GM23338 (cell line): ENCODE data around the gene FGFBP1. TPM values are rescaled to one million over a fixed set of nuclear protein-coding genes. Genes with fewer than 3 reads are reported as not detected.

Experiments used
- EZH2phosphoT487 ChIP-seq: fragments of 200-600 bp; sonication (generic); IDR thresholded peaks from one replicate; pipeline ENCODE4 v1.8.1; 2018; ENCODE audit warnings: antibody characterized with exemption; ENCODE audit not compliant: unreplicated experiment
- STAT1 ChIP-seq: IDR thresholded peaks from one replicate; pipeline ENCODE4 v1.6.1; 2016; ENCODE audit warnings: antibody characterized with exemption; ENCODE audit not compliant: unreplicated experiment
- ZNF331 ChIP-seq: fragments of 250-450 bp; sonication (Bioruptor Pico); IDR thresholded peaks from 2 replicates; pipeline ENCODE4 v1.5.0; 2020; ENCODE audit warnings: low read depth, mild to moderate bottlenecking, moderate library complexity
- polyA plus RNA-seq: library from polyadenylated mRNA; unstranded; fragments of >200 nt; fragmentation: Nextera tagmentation; extraction: Ambion mirVana; gene quantifications from 2 replicates; pipeline ENCODE4 v1.2.1, GENCODE V29; 2016
- total RNA-seq: library from RNA; depleted of rRNA; stranded (reverse); fragments of >200 nt; shearing (Covaris generic); gene quantifications from 2 replicates; pipeline ENCODE4 v1.2.3, GENCODE V29; 2014
- TF ChIP-seq, protein P1 (sequence below): fragments of 250-450 bp; sonication (Bioruptor Pico); IDR thresholded peaks from 2 replicates; pipeline ENCODE4 v1.5.0; 2020; ENCODE audit warnings: mild to moderate bottlenecking, moderate library complexity
- TF ChIP-seq, protein P2 (sequence below): IDR thresholded peaks from one replicate; pipeline ENCODE4 v1.6.1; 2018; ENCODE audit warnings: antibody characterized with exemption; ENCODE audit not compliant: unreplicated experiment

The FGFBP1 gene
- total and polyA plus RNA-seq, 2 experiments from 2014 or later = 0.15 TPM; not detected in 1

DNA sequence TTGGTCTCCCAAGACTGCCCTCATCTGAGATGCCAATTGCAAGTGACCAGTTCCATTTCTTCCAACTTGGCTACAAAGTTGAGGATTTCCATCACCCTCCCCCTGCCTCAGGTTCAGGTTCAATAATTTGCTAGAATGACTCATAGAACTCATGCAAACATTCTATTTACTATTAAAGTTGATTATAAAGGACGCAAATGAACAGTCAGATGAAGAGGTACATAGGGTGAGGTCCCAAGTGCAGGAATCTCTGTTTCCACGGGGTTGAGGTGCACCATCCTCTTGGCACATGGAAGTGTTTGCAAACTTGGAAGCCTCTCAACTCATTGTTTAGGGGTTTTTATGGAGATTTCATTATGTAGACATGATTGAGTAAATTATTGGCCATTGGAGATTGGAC, 41.0 kb downstream of the FGFBP1 start (continued):
- TF ChIP-seq, protein P1, sequence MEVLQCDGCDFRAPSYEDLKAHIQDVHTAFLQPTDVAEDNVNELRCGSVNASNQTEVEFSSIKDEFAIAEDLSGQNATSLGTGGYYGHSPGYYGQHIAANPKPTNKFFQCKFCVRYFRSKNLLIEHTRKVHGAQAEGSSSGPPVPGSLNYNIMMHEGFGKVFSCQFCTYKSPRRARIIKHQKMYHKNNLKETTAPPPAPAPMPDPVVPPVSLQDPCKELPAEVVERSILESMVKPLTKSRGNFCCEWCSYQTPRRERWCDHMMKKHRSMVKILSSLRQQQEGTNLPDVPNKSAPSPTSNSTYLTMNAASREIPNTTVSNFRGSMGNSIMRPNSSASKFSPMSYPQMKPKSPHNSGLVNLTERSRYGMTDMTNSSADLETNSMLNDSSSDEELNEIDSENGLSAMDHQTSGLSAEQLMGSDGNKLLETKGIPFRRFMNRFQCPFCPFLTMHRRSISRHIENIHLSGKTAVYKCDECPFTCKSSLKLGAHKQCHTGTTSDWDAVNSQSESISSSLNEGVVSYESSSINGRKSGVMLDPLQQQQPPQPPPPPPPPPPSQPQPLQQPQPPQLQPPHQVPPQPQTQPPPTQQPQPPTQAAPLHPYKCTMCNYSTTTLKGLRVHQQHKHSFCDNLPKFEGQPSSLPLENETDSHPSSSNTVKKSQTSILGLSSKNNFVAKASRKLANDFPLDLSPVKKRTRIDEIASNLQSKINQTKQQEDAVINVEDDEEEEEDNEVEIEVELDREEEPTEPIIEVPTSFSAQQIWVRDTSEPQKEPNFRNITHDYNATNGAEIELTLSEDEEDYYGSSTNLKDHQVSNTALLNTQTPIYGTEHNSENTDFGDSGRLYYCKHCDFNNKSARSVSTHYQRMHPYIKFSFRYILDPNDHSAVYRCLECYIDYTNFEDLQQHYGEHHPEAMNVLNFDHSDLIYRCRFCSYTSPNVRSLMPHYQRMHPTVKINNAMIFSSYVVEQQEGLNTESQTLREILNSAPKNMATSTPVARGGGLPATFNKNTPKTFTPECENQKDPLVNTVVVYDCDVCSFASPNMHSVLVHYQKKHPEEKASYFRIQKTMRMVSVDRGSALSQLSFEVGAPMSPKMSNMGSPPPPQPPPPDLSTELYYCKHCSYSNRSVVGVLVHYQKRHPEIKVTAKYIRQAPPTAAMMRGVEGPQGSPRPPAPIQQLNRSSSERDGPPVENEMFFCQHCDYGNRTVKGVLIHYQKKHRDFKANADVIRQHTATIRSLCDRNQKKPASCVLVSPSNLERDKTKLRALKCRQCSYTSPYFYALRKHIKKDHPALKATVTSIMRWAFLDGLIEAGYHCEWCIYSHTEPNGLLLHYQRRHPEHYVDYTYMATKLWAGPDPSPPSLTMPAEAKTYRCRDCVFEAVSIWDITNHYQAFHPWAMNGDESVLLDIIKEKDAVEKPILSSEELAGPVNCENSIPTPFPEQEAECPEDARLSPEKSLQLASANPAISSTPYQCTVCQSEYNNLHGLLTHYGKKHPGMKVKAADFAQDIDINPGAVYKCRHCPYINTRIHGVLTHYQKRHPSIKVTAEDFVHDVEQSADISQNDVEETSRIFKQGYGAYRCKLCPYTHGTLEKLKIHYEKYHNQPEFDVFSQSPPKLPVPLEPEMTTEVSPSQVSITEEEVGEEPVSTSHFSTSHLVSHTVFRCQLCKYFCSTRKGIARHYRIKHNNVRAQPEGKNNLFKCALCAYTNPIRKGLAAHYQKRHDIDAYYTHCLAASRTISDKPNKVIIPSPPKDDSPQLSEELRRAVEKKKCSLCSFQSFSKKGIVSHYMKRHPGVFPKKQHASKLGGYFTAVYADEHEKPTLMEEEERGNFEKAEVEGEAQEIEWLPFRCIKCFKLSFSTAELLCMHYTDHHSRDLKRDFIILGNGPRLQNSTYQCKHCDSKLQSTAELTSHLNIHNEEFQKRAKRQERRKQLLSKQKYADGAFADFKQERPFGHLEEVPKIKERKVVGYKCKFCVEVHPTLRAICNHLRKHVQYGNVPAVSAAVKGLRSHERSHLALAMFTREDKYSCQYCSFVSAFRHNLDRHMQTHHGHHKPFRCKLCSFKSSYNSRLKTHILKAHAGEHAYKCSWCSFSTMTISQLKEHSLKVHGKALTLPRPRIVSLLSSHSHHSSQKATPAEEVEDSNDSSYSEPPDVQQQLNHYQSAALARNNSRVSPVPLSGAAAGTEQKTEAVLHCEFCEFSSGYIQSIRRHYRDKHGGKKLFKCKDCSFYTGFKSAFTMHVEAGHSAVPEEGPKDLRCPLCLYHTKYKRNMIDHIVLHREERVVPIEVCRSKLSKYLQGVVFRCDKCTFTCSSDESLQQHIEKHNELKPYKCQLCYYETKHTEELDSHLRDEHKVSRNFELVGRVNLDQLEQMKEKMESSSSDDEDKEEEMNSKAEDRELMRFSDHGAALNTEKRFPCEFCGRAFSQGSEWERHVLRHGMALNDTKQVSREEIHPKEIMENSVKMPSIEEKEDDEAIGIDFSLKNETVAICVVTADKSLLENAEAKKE (CRISPR knock-in tag) = no peak
- TF ChIP-seq ZNF331 (CRISPR knock-in tag) (no peak), EZH2phosphoT487 (no peak), STAT1 (no peak)
- TF ChIP-seq, protein P2, sequence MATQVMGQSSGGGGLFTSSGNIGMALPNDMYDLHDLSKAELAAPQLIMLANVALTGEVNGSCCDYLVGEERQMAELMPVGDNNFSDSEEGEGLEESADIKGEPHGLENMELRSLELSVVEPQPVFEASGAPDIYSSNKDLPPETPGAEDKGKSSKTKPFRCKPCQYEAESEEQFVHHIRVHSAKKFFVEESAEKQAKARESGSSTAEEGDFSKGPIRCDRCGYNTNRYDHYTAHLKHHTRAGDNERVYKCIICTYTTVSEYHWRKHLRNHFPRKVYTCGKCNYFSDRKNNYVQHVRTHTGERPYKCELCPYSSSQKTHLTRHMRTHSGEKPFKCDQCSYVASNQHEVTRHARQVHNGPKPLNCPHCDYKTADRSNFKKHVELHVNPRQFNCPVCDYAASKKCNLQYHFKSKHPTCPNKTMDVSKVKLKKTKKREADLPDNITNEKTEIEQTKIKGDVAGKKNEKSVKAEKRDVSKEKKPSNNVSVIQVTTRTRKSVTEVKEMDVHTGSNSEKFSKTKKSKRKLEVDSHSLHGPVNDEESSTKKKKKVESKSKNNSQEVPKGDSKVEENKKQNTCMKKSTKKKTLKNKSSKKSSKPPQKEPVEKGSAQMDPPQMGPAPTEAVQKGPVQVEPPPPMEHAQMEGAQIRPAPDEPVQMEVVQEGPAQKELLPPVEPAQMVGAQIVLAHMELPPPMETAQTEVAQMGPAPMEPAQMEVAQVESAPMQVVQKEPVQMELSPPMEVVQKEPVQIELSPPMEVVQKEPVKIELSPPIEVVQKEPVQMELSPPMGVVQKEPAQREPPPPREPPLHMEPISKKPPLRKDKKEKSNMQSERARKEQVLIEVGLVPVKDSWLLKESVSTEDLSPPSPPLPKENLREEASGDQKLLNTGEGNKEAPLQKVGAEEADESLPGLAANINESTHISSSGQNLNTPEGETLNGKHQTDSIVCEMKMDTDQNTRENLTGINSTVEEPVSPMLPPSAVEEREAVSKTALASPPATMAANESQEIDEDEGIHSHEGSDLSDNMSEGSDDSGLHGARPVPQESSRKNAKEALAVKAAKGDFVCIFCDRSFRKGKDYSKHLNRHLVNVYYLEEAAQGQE = no peak
